ENCODE data around the gene RAB40A. TPM values are rescaled to one million over a fixed set of nuclear protein-coding genes. Genes with fewer than 3 reads are reported as not detected.

The RAB40A gene
- total RNA-seq, 1 experiment from 2014 or later: not detected

DNA sequence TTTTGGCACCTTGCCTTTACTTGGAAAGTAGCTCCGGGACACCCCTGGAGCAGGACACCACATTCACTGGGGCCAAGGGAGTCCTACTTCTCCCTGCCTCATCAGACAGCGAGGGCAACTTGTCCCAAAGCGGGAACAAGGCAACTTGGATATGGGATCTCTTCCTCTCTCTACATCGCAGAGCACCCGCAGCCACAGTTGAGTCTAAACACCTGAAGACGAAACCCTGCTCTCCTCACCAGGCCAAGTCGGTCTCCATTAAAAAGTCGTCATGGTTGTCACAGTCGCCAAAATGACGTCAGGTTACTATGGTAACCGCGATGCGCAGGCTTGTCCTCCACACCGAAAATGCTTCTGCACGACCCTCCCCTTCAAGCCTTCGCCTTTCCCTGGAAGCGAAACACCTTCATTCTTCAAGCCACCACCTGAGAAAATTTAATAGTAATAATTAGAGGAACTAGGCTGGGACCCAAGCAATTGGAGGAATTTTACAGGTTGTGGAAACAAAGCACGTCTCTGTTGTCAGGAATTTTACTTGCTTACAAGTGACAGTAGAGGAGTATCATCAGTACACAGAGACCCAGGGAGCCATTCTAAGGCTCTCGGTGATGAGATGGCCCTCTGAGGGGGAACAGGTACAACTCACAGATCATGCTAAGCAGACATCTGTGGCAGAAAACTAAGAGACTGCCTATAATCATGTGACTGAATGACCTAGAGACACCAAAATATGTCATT, 35.6 kb upstream of the RAB40A start:
- ATAC-seq: no peak

DNA sequence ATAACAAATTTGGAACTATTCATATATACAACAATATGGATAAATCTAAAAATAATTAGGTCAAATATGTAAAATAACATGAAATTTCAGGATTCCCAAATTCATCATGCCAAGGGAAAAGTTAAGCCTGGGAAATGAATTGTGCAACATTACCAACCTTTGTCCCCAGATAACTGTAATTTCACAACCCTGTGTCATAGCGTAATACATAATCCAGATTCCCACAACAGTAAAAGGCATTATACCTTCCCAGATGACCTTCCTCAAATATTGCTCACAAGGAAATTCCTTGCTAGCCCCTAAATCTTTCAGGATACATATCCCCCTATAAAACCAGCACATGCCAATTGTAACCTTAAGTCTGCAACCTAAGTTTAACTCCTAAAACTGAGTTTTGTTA, 32.9 kb upstream of the RAB40A start:
- Histone ChIP-seq H2AFZ (ENCODE audit: low read depth, low read length, poor library complexity, severe bottlenecking) (no peak overlapping the region), H3K27ac (ENCODE audit: low read depth, low read length) (no peak overlapping the region), H3K9me3 (ENCODE audit: control insufficient read depth in 1 of 2, insufficient read depth in 1 of 2, low read depth in 1 of 2, low read length in 2 of 2) (no peaks in the 10 kb centered on the region), H3K79me2 (ENCODE audit: insufficient read depth, low read length) (no peaks in the 10 kb centered on the region), H4K20me1 (ENCODE audit: insufficient read depth) (no peaks in the 10 kb centered on the region), H3K4me2 (ENCODE audit: low read length) (no peak overlapping the region), H3K9ac (ENCODE audit: low read length) (no peak overlapping the region), H3K36me3 (ENCODE audit: control insufficient read depth in 1 of 2, insufficient read depth in 2 of 2, low read length in 2 of 2) (no peaks in the 10 kb centered on the region), H3K27me3 (ENCODE audit: insufficient read depth, low read length) (no peaks in the 10 kb centered on the region), H3K4me3 (replicated peaks in 1 of 2; ENCODE audit: low read depth in 1 of 2, low read length in 2 of 2) (no peak overlapping the region), H3K9me2 (ENCODE audit: insufficient read depth) (no peaks in the 10 kb centered on the region), H3K4me1 (ENCODE audit: control insufficient read depth in 1 of 2, insufficient read depth in 2 of 2, low read length in 2 of 2) (no peaks in the 10 kb centered on the region)
- ChIA-PET RAD21 (ENCODE audit: low non-redundant PET in 1 of 2, low total read pairs in 2 of 2, uncharacterized antibody in 2 of 2, unreplicated experiment in 2 of 2) (no interaction called here), POLR2A (no interaction called here), CTCF (no interaction called here)
- intact Hi-C loops (cut with micrococcal nuclease): no loop called here
- BruUV-seq (replicated peaks): no TSS peak
- DNase-seq (ENCODE audit: low read depth, low spot score) (no peak), ATAC-seq (no peak)
- TF ChIP-seq, protein P1, sequence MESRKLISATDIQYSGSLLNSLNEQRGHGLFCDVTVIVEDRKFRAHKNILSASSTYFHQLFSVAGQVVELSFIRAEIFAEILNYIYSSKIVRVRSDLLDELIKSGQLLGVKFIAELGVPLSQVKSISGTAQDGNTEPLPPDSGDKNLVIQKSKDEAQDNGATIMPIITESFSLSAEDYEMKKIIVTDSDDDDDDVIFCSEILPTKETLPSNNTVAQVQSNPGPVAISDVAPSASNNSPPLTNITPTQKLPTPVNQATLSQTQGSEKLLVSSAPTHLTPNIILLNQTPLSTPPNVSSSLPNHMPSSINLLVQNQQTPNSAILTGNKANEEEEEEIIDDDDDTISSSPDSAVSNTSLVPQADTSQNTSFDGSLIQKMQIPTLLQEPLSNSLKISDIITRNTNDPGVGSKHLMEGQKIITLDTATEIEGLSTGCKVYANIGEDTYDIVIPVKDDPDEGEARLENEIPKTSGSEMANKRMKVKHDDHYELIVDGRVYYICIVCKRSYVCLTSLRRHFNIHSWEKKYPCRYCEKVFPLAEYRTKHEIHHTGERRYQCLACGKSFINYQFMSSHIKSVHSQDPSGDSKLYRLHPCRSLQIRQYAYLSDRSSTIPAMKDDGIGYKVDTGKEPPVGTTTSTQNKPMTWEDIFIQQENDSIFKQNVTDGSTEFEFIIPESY (IDR thresholded peaks at IDR 0.05; ENCODE audit: extremely low read depth, insufficient replicate concordance, low read length): no peak
- TF ChIP-seq FOSL1 (IDR thresholded peaks at IDR 0.05; ENCODE audit: low read depth) (no peak), ELF1 (IDR thresholded peaks at IDR 0.05; ENCODE audit: borderline replicate concordance, low read depth) (no peak), RAD21 (IDR thresholded peaks at IDR 0.05; ENCODE audit: low read depth) (no peak), SP1 (IDR thresholded peaks at IDR 0.05; ENCODE audit: low read depth) (no peak), CEBPB (IDR thresholded peaks at IDR 0.05; ENCODE audit: low read depth) (no peak), CBX3 (IDR thresholded peaks at IDR 0.05; ENCODE audit: low read depth) (no peak), CTCF (IDR thresholded peaks at IDR 0.05 in 2 of 3, conservative IDR thresholded peaks at IDR 0.05 in 1 of 3; ENCODE audit: borderline replicate concordance in 1 of 3, insufficient read depth in 1 of 3, low read depth in 2 of 3, low read length in 2 of 3) (no peak)
- TF ChIP-seq, protein P2, sequence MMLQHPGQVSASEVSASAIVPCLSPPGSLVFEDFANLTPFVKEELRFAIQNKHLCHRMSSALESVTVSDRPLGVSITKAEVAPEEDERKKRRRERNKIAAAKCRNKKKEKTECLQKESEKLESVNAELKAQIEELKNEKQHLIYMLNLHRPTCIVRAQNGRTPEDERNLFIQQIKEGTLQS (IDR thresholded peaks at IDR 0.05): no peak

More for the DNA sequence above, 35.6 kb upstream of the RAB40A start:
- Histone ChIP-seq H3K27me3 (ENCODE audit: insufficient read depth, low read length) (no peaks in the 10 kb centered on the region), H3K9me3 (ENCODE audit: control insufficient read depth in 1 of 2, insufficient read depth in 1 of 2, low read depth in 1 of 2, low read length in 2 of 2) (no peaks in the 10 kb centered on the region), H3K9me2 (ENCODE audit: insufficient read depth) (no peaks in the 10 kb centered on the region), H4K20me1 (ENCODE audit: insufficient read depth) (no peaks in the 10 kb centered on the region), H3K79me2 (ENCODE audit: insufficient read depth, low read length) (no peaks in the 10 kb centered on the region), H3K4me3 (replicated peaks in 1 of 2; ENCODE audit: low read depth in 1 of 2, low read length in 2 of 2) (no peak overlapping the region), H3K9ac (ENCODE audit: low read length) (no peak overlapping the region), H3K4me1 (ENCODE audit: control insufficient read depth in 1 of 2, insufficient read depth in 2 of 2, low read length in 2 of 2) (no peaks in the 10 kb centered on the region), H3K4me2 (ENCODE audit: low read length) (no peak overlapping the region), H3K36me3 (ENCODE audit: control insufficient read depth in 1 of 2, insufficient read depth in 2 of 2, low read length in 2 of 2) (no peaks in the 10 kb centered on the region), H3K27ac (ENCODE audit: low read depth, low read length) (no peak overlapping the region), H2AFZ (ENCODE audit: low read depth, low read length, poor library complexity, severe bottlenecking) (no peak overlapping the region)
- intact Hi-C loops (cut with micrococcal nuclease): no loop called here
- DNase-seq (ENCODE audit: low read depth, low spot score): no peak
- POLR2A ChIA-PET: no interaction called here
- TF ChIP-seq POLR2AphosphoS5 (IDR thresholded peaks at IDR 0.05; ENCODE audit: low read depth, low read length) (no peak), YY1 (IDR thresholded peaks at IDR 0.05; ENCODE audit: extremely low read depth, insufficient replicate concordance, low read depth, low read length) (no peak), EZH2phosphoT487 (IDR thresholded peaks at IDR 0.05; ENCODE audit: borderline replicate concordance) (no peak), TCF7L2 (IDR thresholded peaks at IDR 0.05; ENCODE audit: borderline replicate concordance, extremely low read depth, insufficient read depth, insufficient read length) (no peak), FOSL1 (IDR thresholded peaks at IDR 0.05; ENCODE audit: low read depth) (no peak)
- TF ChIP-seq, protein P2 (IDR thresholded peaks at IDR 0.05): no peak
- CTCF ChIA-PET: no interaction called here
- RAD21 ChIA-PET (ENCODE audit: low non-redundant PET in 1 of 2, low total read pairs in 2 of 2, uncharacterized antibody in 2 of 2, unreplicated experiment in 2 of 2): no interaction called here
- BruUV-seq (replicated peaks): no TSS peak
